ENCODE measurements around the gene SNRNP200.

SNRNP200 gene

DNA sequence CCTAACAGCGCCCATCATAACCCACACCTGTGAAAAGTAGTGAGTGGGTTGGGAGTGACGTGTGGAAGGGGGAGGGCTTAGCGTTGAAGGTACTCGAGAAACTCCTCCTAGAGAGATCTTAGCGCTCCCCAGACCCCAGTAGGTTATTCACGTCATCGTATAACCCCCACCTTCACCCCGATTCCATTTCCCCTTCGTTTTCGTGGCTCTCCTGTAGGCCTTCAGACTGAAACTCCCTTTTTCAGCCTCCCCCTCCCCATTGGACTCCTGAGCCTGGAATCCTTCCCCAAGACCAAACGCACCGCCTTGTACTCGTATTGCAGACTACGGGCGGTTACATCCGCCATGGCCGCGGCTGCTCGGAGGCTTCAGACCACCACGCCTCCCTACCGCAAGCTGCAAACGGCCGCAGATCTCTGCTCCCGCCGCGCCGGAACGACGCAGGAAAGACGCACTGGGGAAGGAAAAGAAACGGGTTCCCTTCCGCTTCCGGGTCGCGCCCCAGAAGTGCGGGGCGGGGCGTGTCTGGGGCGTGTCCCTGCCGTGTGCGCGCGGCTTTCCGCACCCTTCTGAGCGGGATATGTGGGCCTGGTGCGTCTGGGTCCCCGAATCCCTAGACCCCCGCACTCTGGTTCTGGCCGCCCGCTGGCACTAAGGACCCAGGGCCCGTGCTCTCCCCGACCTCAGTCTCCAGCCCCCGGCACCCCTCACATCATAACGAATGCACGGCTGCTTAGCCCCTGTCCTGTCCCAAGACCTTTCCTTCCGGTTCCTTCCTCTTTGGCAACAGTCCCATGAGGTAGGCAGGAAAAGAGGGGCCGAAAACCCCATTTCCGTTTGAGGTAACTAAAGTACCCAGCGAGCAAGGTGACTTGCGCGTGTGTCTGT is at the start of gene SNRNP200:
Gene SNRNP200, minus strand, starts transcription at position 456 of the 888 bp plus-strand sequence. Its CDS starts 109 bp downstream, at position 347.
- peak; percentile 87 for DNase-seq

GRCh38 chr2:96354492-96354891 is 49.1 kb upstream of the SNRNP200 start:
- DNase-seq, result no peak

DNA sequence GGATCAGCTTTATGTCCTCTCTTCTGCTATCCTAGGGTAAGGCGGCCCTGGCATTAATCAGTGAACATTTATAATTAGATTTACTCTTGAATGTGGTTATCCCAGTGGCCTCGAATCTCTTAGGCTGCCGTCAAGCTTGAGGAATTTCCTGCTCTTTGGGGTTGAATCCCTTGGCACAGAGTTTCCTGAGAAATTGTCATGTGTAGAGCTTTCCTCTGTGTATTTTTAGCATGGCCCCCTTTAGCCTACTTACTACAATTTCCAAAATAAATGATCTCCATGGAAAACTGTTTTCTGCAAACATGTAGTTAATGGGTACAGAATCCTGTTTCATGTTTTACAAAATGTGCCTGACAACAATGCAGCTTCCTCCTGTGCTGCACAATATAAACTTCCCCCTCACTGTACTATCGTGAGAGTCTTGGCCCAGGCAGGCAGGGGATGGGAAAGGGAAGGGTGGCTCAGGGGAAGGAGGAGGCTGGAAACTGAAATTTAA is 48.3 kb upstream of the SNRNP200 start:
- DNase-seq, result no peak

GRCh38 chr2:96353032-96353561 is 47.8 kb upstream of the SNRNP200 start:
- no peak for DNase-seq

DNA sequence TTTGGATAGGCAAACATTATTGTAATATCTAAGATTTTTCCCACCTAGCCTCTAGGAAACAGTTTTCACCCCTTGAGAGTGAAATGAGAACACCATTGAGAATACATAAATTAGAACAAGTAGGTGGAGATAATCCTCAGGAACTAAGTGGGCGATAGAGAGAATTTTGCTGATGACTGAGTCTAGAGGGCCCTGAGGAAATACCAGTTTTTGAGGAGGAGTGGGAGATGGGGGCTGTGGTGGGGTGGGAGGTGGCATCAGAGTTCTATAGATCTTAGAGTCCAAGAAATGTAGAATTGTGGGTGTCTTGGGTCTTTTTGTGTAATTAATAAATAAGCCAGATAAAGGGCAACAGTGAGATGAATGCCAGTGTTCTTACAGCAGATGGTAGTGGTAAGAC is 42.0 kb upstream of the SNRNP200 start:
- no peak for DNase-seq

GRCh38 chr2:96345868-96346462 is 40.6 kb upstream of the SNRNP200 start:
- DNase-seq, result no peak

GRCh38 chr2:96345438-96345837 is 40.1 kb upstream of the SNRNP200 start:
- DNase-seq, result no peak

DNA sequence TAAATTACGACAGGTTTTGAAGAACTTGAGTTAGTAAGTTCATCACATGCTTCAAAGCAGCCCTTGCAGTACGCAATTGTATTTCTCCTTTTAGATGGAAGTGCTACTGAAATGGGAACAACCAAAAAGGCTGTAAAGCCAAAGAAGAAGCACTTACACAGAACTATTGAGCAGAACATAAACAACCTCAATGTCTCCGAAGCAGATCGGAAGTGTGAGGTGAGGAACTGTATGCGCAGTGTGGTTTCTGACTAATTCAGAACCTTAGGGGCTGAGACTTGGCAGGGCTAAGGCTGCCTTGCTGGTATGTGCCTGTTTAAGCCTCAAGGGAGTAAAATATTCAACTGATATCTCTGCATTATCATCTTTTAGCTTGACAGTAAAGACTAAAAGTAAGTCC is 38.7 kb upstream of the SNRNP200 start:
- peak; percentile 42 to 46 for DNase-seq

DNA sequence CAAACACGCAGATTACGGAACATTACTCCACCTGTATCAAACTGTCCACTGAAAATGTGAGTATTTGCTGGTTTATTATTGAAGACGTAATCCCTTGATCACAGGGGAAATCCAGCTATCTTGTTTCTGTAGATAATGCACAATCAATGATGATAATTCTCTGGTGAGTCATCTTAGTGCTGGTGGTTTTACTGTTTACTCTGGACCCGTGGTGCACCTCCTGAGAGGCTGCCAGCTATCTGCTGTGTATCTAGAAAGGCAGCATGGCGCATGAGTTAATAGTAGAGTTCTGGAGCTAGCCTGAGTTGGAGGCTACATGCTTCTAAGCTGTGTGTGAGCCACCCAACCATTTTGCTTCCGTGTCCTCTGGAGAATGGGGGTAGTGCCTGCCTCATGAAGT is 36.7 kb upstream of the SNRNP200 start:
- peak; percentile 34 to 46 for DNase-seq

DNA sequence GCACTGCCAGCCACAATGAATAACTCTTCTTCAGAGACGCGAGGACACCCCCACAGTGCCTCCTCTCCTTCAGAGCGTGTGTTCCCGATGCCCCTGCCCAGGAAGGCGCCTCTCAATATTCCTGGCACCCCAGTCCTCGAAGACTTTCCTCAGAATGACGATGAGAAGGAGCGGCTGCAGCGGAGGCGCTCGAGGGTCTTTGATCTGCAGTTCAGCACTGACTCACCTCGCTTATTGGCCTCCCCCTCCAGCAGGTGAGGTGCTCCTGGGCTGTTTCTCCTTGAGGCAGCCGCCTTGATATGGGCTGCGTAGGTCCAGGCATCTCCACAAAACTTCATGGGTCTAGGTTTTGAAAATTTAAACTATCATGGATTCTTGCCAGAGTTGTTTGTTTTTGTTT is 36.3 kb upstream of the SNRNP200 start:
- no peak for DNase-seq

DNA sequence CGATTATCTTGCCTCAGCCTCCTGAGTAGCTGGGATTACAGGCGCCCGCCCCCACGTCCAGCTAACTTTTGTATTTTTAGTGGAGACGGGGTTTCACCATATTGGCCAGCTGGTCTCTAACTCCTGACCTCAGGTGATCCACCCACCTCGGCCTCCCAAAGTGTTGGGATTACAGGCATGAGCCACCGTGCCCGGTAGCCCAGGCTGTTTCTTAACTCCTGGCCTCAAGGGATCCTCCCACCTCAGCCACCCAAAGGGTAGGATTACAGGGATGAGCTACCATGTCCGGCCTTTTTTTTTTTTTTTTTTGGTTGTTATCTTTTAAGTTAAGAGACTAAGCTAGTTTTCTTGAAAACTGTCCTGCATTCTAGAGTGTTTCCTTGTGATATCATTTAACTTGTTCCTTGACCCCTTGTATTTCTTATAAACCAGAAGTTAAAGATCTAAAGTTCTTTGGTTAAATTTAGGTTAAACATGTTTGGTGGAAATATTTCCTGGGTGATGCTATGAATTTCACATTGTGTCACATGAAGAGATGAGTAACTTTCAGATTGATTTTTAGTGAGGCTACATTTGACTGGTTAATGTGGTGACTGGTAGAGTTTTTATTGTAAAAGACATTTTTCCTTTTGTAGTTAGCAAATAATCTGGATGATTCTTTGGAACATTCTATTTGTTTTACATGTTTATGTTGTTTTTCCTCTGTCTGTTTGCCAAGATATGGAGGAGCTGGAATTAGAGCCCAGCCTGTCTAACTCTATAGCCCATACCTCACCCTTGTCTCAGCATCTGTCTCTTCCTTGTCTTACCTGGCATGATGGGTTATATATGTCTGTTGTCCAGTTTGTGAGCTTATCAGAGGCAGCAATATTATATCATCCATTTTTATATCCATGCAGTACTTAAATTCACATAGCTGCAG is 35.4 kb upstream of the SNRNP200 start:
- DNase-seq, result no peak

- DNase-seq, result no peak
These were observed 31.5 kb upstream of the SNRNP200 start for GRCh38 chr2:96336873-96337272.

DNA sequence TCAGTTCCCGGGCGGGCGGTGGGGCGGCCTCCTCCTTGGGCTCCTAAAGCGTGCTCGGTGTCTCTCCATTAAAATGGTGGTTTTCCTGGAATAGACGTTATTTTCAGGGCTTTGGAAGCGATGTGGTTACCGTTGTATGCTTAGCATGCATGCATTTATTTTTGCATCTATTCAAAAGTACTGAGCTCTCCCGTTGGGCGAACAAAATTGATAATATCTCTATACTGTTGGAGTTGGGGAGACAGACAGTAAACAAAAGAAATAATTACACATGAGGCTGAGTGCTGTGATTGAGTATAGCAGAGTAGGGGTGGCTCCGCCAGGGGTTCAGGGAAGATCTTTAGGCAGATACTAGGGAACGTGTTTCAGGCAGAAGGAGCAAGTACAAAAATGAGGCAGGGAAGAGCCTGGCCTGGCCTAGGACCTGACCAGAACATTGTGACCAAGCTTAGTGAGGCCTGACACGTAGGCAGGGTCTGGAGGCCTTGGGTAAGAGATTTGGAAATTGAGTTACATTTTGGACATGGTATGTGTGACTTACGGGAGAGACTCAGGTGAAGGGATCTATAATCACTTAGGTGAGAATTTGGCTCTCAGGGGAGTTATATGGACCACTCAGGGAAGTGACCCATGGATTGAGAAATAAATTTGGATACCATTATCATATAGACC is 30.9 kb upstream of the SNRNP200 start:
- DNase-seq, result no peak

DNA sequence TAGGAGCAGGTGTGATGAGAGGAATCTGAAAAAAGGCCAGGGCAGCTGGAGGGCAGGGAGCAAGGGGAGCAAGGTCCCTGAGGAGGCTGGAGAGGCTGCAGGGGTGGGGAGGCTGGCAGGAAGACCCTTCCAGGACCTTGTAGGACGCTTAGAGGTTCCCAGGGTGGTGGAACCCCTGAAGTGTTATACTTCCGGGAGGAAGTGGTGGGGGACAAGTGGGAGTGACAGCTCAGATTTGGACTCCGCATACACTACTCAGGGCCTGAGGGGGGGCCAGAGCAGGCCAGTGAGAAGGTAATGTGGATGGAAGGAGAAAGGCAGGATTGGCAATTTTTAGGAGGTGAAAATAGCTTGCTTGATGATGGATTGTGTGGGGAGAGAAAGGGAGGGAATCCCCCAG is 28.4 kb upstream of the SNRNP200 start:
- no peak for DNase-seq

- no peak for DNase-seq
These were observed 25.1 kb upstream of the SNRNP200 start for GRCh38 chr2:96330407-96330806.

DNA sequence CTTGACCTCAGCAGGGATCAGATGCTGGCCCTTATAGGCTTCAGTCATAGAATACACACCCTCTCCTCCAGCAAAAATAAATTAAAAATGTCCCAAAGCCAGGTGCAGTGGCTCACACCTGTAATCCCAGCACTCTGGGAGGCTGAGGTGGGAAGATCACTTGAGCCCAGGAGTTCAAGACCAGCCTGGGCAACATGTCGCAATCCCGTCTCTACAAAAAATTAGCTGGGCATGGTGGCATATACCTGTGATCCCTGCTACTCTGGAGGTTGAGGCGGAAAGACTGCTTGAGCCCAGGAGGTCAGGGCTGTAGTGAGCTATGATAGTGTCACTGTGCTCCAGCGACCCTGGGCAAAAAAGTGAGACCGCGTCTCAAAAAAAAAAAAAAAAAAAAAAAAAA is 24.5 kb upstream of the SNRNP200 start:
- DNase-seq, result no peak

DNA sequence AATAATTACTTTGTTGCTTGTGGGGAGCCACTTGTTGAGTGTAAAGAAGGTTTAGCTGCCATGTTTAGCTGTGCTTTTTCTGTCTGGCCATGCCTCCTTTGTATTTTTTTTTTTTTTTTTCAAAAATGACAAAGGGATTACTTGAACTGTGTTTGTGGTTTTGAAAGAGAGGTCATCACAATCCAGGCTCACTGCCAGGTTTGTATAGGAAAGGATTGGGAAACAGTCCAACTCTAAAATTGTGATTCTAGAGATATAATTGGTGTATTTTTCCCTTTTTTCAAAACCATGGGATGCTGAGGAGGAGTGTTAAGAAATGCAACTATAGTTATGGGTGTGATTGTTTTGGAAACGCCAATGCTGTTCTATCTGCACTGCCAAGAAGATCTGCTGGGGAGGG is 24.1 kb upstream of the SNRNP200 start:
- no peak for DNase-seq

DNA sequence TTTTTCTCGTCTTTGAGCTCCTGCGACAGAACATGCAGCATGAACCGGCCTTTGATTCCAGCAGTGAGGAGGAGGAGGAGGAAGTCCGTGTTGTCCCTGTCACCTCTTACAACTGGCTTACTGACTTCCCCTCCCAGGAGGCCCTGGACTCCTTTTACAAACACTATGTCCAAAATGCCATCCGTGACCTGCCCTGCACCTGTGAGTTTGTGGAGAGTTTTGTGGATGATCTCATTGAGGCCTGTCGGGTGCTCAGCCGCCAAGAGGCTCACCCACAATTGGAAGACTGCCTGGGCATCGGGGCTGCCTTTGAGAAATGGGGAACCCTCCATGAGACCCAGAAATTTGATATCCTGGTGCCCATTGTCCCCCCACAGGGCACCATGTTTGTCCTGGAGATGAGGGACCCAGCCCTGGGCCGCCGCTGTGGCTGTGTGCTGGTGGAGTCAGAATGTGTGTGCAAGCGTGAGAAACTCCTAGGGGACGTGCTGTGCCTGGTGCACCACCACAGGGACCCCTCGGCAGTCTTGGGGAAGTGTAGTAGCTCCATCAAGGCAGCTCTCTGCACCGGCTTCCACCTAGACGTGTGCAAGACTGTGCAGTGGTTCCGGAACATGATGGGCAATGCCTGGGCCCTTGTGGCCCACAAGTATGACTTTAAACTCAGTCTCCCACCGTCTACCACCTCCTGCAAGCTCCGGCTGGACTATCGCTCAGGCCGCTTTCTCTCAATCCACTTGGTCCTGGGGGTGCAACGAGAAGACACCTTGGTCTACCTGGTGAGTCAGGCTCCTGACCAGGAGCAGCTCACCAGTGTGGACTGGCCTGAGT is 21.9 kb upstream of the SNRNP200 start:
- no peak for DNase-seq

DNA sequence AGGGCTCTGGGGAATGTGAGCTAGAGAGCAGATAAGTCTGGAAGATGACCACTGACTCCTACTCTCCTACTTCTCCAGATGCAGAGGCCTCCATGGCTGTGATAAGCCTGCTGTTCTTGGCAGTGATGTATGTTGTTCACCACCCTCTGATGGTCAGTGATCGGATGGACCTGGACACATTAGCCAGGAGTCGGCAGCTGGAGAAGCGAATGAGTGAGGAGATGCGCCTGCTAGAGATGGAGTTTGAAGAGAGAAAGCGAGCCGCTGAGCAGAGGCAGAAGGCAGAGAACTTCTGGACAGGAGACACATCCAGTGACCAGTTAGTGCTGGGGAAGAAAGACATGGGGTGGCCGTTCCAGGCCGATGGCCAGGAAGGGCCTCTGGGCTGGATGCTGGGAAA is 21.2 kb upstream of the SNRNP200 start:
- no peak for DNase-seq

DNA sequence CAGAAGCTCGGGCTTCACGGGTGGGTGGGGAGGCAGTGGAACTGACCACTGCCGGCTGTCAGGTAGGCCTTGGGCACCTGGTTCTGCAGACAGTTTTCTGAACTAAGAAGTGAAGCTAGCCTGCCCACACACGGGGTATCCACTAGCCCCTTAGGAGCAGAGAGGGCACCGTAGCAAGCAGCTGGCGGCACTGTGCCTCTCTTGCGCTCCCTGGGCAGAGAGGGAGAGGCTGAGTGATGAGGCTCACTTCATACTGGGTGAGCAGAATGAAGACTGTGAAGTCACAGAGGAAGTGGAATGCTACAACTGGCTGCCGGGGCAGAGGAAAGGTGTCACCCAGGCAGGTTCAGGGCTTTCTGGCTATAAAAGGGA is 20.5 kb upstream of the SNRNP200 start:
- DNase-seq, result peak; percentile 41 to 51

Measured in activated CD4-positive, alpha-beta T cell treated with anti-CD3 and anti-CD28 coated beads for 4 hours (primary cell).